Astrocyte of the cerebellum (primary cell): ENCODE results near the gene LRRC58.
"Not testable (repeated sequence)": the region's sequence is repeated elsewhere in the genome, so short reads cannot be mapped to it uniquely, and the experiment has no call there.

Source experiments
- DNase-seq: peaks from one replicate; pipeline ENCODE4 v3.0.0-alpha.2; 2011; ENCODE audit warnings: low read depth
- H3K4me3 ChIP-seq: 2 replicates; pipeline ENCODE4 v1.5.1; 2011; ENCODE audit warnings: mild to moderate bottlenecking, low read depth, low read length, moderate library complexity
- CTCF ChIP-seq: IDR thresholded peaks from 2 replicates; pipeline ENCODE4 v1.5.1; 2012; ENCODE audit warnings: low read length, low read depth, moderate library complexity, mild to moderate bottlenecking; ENCODE audit errors: missing control alignments
- in situ Hi-C: cut with HindIII; loops from 2 replicates; pipeline ENCODE4 v1.10.0; 2017; ENCODE audit warnings: low sequenced_read_pairs

Gene LRRC58

DNA sequence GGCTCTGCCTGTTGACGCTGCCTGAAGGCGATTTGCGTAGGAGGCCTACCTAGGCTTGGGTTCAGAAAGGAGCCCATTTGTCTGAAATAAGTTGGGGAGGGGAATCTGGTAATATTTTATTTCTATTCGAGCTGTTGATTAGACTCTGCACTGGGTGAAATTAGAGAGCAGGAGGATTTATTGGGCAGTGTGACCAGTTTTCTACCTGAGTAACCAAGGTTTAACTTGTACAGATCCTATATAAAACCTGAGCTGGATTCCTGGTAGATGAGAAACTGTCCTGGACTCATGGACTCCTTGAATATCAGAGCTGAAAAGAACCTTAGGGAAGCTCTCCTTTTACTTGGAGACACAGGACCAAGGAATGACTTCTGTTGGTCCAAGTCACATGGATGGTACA is 44.5 kb downstream of the LRRC58 start:
- DNase-seq: no peak
- no peak for TF ChIP-seq CTCF
- H3K4me3 ChIP-seq: no peak overlapping the region
- in situ Hi-C loops: no loop called here

GRCh38 chr3:120302361-120302760 is 46.8 kb downstream of the LRRC58 start:
- DNase-seq: no peak
- in situ Hi-C loops: no loop called here
- no peak overlapping the region for H3K4me3 ChIP-seq
- no peak for TF ChIP-seq CTCF

- DNase-seq: no peak
- in situ Hi-C loops: no loop called here
- H3K4me3 ChIP-seq: no peak overlapping the region
- no peak for TF ChIP-seq CTCF
These were observed 48.2 kb downstream of the LRRC58 start for GRCh38 chr3:120300971-120301370.

GRCh38 chr3:120299403-120299802 is 49.8 kb downstream of the LRRC58 start:
- no peak for TF ChIP-seq CTCF
- H3K4me3 ChIP-seq: no peak overlapping the region
- no peak for DNase-seq
- in situ Hi-C loops: no loop called here

DNA sequence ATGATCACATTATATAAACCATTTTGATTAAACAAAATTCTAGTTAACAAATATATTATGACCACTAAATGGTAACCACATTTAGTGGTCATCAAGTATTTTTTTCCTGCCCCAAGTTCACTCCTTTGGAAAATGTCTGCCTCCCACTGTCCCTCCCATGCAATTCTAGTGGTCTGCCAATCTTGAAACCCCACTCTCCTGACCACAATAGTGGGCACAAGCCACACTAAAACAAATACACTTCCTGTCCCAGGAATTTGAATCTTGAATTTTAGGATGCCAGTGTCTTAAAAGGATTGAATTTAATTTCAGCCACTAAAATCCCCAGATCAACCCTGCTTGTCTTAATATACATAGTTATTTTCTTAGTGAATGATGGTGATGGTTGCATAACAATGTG is 50.2 kb downstream of the LRRC58 start:
- in situ Hi-C loops: no loop called here
- no peak for TF ChIP-seq CTCF
- no peak overlapping the region for H3K4me3 ChIP-seq
- no peak for DNase-seq

- DNase-seq, H3K4me3 ChIP-seq, in situ Hi-C loops: not testable (repeated sequence)
These were observed 57.6 kb downstream of the LRRC58 start for GRCh38 chr3:120291552-120291951.

DNA sequence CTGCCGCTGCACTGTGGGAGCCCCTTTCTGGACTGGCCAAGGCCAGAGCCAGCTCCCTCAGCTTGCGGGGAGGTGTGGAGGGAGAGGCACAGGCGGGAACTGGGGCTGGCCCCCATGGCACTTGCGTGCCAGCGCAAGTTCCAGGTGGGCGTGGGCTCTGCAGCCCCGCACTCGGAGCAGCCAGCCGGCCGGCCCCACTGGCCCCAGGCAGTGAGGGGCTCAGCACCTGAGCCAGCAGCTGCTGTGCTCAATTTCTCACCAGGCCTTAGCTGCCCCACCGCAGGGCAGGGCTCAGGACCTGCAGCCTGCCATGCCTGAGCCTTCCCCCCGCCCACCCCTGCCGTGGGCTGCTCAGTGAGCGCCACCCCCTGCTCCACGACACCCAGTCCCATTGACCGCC is 59.5 kb downstream of the LRRC58 start:
- no peak for DNase-seq
- H3K4me3 ChIP-seq: no peak overlapping the region
- in situ Hi-C loops: no loop called here
- no peak for TF ChIP-seq CTCF
